ENCODE results near the gene SRRM1. TPM values are rescaled to one million over a fixed set of nuclear protein-coding genes. Genes with fewer than 3 reads are reported as not detected.
"Not testable (repeated sequence)": the region's sequence is repeated elsewhere in the genome, so short reads cannot be mapped to it uniquely, and the experiment has no call there.

Gene SRRM1
- total RNA-seq, 2 experiments from 2014 or later, result 183 to 191 TPM

DNA sequence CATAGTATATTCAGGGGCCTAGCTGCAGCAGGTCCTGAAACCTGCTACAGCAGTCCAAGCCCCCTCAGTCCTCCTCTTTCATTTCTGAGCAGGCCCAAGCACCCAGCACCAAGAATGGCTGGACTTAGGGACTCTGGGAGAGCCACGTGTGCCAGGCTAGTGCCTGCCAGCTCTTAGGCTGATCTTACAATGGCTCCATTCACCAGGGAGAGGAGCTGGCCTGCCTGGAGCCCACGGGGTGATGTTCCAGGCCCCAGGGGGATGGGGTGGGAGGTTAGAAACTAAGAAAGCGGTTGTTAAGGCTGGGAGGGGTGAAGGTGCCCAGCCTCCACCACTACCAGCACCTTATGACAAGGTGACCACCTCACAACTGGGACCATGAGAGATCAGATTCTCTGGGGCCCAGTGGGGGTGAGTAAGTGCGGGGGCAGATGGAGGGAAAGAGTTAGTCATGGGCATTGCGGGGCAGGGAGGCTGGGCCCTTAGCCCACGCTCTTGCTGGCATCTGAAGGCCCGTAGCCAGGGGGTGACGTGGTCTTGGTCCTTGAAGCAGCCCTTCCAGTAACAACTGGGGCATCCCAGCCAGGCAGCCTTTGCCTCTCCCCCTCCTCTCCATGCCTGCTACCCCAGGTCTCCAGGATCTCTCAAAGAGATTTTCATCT lies 71.9 kb downstream of the SRRM1 start:
- POLR2A ChIA-PET, result no interaction called here
- no peak for DNase-seq
- Mint-ChIP-seq H3K9me3 (no peaks in the 10 kb centered on the region), H3K27ac (no peak overlapping the region), H3K36me3 (ENCODE audit: low read depth) (no peaks in the 10 kb centered on the region), H3K4me3 (no peak overlapping the region), H3K27me3 (no peaks in the 10 kb centered on the region), H3K4me1 (peaks cover 4% of the 10 kb centered on the region)
- CTCF ChIA-PET, result interaction anchor here (1.3 to 1.6 kb wide), 3 partner anchors 15 to 133 kb away, joined by 3 to 4 read pairs (median 4); partner anchors contain the start of gene CLIC4

DNA sequence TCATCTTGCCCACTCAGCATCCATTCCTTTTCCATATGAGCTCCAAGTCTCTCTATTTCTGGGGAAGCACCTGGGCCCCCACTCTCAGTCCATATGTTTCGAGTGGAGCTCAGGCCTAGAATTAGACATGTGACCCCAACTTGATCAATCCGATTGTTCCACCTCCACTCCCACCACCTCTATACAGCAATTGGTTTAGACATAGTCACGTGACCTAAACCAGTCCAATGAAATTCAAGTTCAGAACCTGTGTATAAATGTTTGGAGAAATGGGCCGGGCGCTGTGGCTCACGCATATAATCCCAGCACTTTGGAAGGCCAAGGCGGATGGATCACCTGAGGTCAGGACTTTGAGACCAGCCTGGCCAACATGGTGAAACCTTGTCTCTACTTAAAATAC lies 72.6 kb downstream of the SRRM1 start:
- no peaks in the 10 kb centered on the region for H3K4me1 Mint-ChIP-seq
- no peaks in the 10 kb centered on the region for H3K27me3 Mint-ChIP-seq

DNA sequence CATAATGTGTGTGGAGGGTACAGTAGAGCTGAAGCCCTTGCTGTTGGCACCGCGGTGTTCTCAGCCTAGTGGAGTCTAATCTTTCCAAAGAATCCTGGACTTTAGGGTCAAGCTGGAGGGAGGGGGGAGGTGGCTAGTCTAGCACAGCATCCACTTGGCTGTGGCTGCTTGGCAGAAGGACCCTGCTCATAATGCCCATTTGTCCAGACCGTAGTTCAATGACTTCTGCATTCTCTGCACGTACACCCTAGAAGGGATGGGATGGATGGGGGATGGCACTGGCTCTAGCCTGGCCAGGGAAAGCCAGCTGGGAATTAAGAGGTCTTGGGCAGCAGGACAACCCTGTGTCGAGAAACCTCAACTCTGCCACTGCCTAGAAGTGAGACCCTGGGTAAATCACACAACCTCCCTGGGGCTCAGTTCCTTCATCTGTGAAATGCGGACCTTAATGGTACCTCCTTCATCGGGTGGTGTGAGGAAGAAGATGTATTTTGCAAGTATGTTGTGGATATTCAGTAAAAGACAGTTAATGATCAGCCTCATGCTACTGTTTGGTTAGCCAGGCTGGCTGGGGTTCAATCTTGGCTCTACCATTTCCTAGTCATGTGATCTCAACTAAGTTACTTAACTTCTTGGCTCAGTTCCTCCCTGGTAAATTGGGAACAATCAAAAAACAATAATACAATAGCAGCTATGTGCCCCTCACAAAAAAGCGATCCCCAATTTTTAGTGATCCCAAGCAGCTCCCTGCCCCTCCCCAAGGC lies 75.0 kb downstream of the SRRM1 start:
- no peaks in the 10 kb centered on the region for H3K36me3 Mint-ChIP-seq (ENCODE audit: low read depth)
- POLR2A ChIA-PET, result no interaction called here
- CTCF ChIA-PET, result interaction anchor here (0.6 to 1.8 kb wide), 3 partner anchors 9 to 27 kb away, joined by 3 to 5 read pairs (median 3); no protein-coding TSS in a partner anchor
- H3K27ac Mint-ChIP-seq, result no peak overlapping the region
- H3K27me3 Mint-ChIP-seq, result no peaks in the 10 kb centered on the region
- no peak for DNase-seq
- peaks cover 11% of the 10 kb centered on the region for H3K4me1 Mint-ChIP-seq
- H3K9me3 Mint-ChIP-seq, result peaks cover 4% of the 10 kb centered on the region
- H3K4me3 Mint-ChIP-seq, result no peak overlapping the region

More for the DNA sequence above, 72.6 kb downstream of the SRRM1 start:
- Mint-ChIP-seq H3K9me3 (no peaks in the 10 kb centered on the region), H3K27ac (no peak overlapping the region), H3K36me3 (ENCODE audit: low read depth) (no peaks in the 10 kb centered on the region), H3K4me3 (no peak overlapping the region)
- POLR2A ChIA-PET, result no interaction called here
- CTCF ChIA-PET, result interaction anchor here (1.3 to 1.6 kb wide), 3 partner anchors 16 to 132 kb away, joined by 3 to 4 read pairs (median 4); partner anchors contain the start of gene CLIC4
- DNase-seq, result no peak

DNA sequence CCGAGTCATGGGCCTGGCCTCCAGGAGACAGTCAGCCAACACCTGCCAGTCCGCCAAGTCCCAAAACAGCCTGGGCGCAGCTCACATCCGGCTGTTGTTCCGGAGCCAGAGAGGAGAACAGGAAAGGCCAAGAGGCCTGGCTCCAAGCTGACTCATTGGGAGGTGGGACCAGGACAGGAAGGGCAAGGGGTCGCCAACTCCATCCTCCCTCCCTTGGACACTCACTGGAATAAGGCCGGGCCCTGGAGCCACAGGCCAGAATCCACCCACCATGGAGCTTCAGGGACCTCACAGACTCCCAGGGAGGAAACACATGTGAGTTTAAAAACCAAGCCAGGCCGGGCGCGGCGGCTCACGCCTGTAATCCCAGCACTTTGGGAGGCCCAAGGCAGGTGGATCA lies 77.0 kb downstream of the SRRM1 start:
- no peak for DNase-seq
- H3K9me3 Mint-ChIP-seq, result peaks cover 4% of the 10 kb centered on the region
- no peak overlapping the region for H3K27ac Mint-ChIP-seq
- H3K27me3 Mint-ChIP-seq, result peaks cover 1% of the 10 kb centered on the region
- no peak overlapping the region for H3K4me3 Mint-ChIP-seq
- no peaks in the 10 kb centered on the region for H3K36me3 Mint-ChIP-seq (ENCODE audit: low read depth)
- ChIA-PET POLR2A (no interaction called here), CTCF (no interaction called here)
- peaks cover 11% of the 10 kb centered on the region for H3K4me1 Mint-ChIP-seq

DNA sequence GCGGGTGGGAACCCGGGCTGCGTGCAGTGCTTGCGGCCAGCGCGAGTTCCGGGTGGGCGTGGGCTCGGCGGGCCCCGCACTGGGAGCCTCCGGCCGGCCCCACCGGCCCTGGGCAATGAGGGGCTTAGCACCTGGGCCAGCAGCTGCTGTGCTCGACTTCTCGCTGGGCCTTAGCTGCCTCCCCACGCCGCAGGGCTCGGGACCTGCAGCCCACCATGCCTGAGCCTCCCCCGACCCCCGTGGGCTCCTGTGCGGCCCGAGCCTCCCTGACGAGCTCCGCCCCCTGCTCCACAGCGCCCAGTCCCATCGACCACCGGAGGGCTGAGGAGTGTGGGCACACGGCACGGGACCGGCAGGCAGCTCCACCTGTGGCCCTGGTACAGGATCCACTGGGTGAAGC lies 78.4 kb downstream of the SRRM1 start:
- Mint-ChIP-seq H3K4me1 (peaks cover 12% of the 10 kb centered on the region), H3K27me3 (peaks cover 3% of the 10 kb centered on the region), H3K27ac (no peak overlapping the region), H3K4me3 (no peak overlapping the region), H3K36me3 (ENCODE audit: low read depth) (no peaks in the 10 kb centered on the region), H3K9me3 (peaks cover 4% of the 10 kb centered on the region)
- DNase-seq, result no peak
- CTCF ChIA-PET, result interaction anchor here (1.2 to 1.4 kb wide), 2 partner anchors 23 to 114 kb away, joined by 3 to 5 read pairs; partner anchors contain the start of gene CLIC4
- POLR2A ChIA-PET, result no interaction called here

DNA sequence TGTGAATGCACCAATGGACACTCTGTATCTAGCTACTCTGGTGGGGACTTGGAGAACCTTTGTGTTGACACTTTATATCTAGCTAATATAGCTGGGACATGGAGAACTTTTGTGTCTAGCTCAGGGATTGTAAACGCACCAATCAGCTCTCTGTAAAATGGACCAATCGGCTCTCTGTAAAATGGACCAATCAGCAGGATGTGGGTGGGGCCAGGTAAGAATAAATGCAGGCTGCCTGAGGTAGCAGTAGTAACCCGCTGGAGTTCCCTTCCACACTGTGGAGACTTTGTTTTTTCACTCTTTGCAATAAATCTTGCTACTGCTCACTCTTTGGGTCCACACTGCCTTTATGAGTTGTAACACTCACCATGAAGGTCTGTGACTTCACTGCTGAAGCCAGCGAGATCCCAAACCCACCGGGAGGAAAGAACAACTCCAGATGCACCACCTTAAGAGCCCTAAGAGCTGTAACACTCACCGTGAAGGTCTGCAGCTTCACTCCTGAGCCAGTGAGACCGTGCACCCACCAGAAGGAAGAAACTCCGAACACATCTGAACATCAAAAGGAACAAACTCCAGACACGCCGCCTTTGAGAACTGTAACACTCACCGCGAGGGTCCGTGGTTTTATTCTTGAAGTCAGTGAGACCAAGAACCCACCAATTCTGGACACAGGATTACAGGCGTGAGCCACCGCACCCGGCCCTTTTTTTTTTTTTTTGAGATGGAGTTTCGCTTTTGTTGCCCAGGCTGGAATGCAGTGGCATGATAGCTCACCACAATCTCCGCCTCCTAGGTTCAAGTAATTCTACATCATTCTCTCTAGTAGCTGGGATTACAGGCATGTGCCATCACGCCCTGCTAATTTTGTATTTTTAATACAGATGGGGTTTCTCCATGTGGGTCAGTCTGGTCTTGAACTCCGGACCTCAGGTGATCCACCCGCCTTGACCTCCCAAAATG lies 79.3 kb downstream of the SRRM1 start:
- H3K9me3 Mint-ChIP-seq; POLR2A ChIA-PET; H3K27me3 Mint-ChIP-seq; H3K36me3 Mint-ChIP-seq (ENCODE audit: low read depth): not testable (repeated sequence)
- CTCF ChIA-PET, result interaction anchor here (1.0 to 1.4 kb wide), 3 partner anchors 20 to 113 kb away, joined by 3 to 5 read pairs (median 3); partner anchors contain the start of gene CLIC4
- peak overlapping the region; percentile 79 for H3K4me3 Mint-ChIP-seq
- DNase-seq, result peak; percentile 30
- peaks cover 19% of the 10 kb centered on the region for H3K4me1 Mint-ChIP-seq
- H3K27ac Mint-ChIP-seq, result peak overlapping the region; percentile 85

Other genes with a start within 250 kb of the SRRM1 start
- gene STPG1, start 229.5 kb upstream of the SRRM1 start, total RNA-seq, result 10 to 100 TPM; 10.0 to 11.0 TPM
- gene NIPAL3, start 227.5 kb upstream of the SRRM1 start, total RNA-seq, result 10 to 100 TPM; 72.8 to 78.1 TPM
- 100 to 1,000 TPM in 1 of 2 experiments, 10 to 100 TPM in 1; 96.8 to 100 TPM for gene RCAN3, start 140.5 kb upstream of the SRRM1 start, total RNA-seq
- gene NCMAP, start 87.2 kb upstream of the SRRM1 start, total RNA-seq, result not detected
- 10 to 100 TPM; 14.2 to 15.5 TPM for gene CLIC4, start 102.1 kb downstream of the SRRM1 start, total RNA-seq

Measured in activated CD4-positive, alpha-beta T cell treated with anti-CD3 and anti-CD28 coated beads, Interleukin-2, amount 10 ng/mL, durations not matched to agents 7 days and 5 days (primary cell).